ENCODE results near the gene SLC19A1.

SLC19A1 gene

GRCh38 chr21:45542242-45542666 is at the start of gene SLC19A1:
TSS of gene SLC19A1 (minus strand) at chr21:45542440. CDS start at chr21:45537959, 4,481 bp downstream.
- TF ChIP-seq CTCF (IDR thresholded peaks at IDR 0.05; ENCODE audit: control extremely low read depth, extremely low read depth, low read depth, missing control alignments) = peak; percentile 37
- DNase-seq (ENCODE audit: extremely low spot score) = peak; percentile 96
- ChIA-PET POLR2A (no interaction called here), CTCF (no interaction called here)

- ChIA-PET POLR2A (no interaction called here), CTCF (interaction anchor here (1.1 to 1.2 kb wide), 3 partner anchors 10 to 25 kb away, joined by 3 to 4 read pairs (median 3); no protein-coding TSS in a partner anchor)
- DNase-seq (ENCODE audit: extremely low spot score) = no peak
- no peak for TF ChIP-seq CTCF (IDR thresholded peaks at IDR 0.05; ENCODE audit: control extremely low read depth, extremely low read depth, low read depth, missing control alignments)
Observed at GRCh38 chr21:45591619-45592207, 49.5 kb upstream of the SLC19A1 start.

GRCh38 chr21:45590726-45591618 is 48.7 kb upstream of the SLC19A1 start:
- ChIA-PET POLR2A (no interaction called here), CTCF (no interaction called here)
- DNase-seq (ENCODE audit: extremely low spot score) = peak; percentile 68
- no peak for TF ChIP-seq CTCF (IDR thresholded peaks at IDR 0.05; ENCODE audit: control extremely low read depth, extremely low read depth, low read depth, missing control alignments)

- ChIA-PET CTCF (no interaction called here), POLR2A (no interaction called here)
- DNase-seq (ENCODE audit: extremely low spot score) = peak; percentile 91
- TF ChIP-seq CTCF (IDR thresholded peaks at IDR 0.05; ENCODE audit: control extremely low read depth, extremely low read depth, low read depth, missing control alignments) = no peak
Observed at GRCh38 chr21:45590246-45590725, 48.0 kb upstream of the SLC19A1 start.

GRCh38 chr21:45589686-45590245 is 47.5 kb upstream of the SLC19A1 start:
- DNase-seq (ENCODE audit: extremely low spot score) = no peak
- POLR2A ChIA-PET = no interaction called here
- no peak for TF ChIP-seq CTCF (IDR thresholded peaks at IDR 0.05; ENCODE audit: control extremely low read depth, extremely low read depth, low read depth, missing control alignments)
- CTCF ChIA-PET = no interaction called here

- ChIA-PET POLR2A (no interaction called here), CTCF (no interaction called here)
- no peak for TF ChIP-seq CTCF (IDR thresholded peaks at IDR 0.05; ENCODE audit: control extremely low read depth, extremely low read depth, low read depth, missing control alignments)
- no peak for DNase-seq (ENCODE audit: extremely low spot score)
Observed at GRCh38 chr21:45588871-45589491, 46.7 kb upstream of the SLC19A1 start.

All from GM10248 (cell line).